CD4-positive, alpha-beta T cell treated with Interleukin-12 subunit alpha and Interleukin-12 subunit beta, for 1 hour (primary cell): Measurements from ENCODE around the gene MELK.

Experiments
- DNase-seq: peaks from one replicate; pipeline ENCODE4 v3.0.0-alpha.2; 2020

Gene MELK

GRCh38 chr9:36584620-36585460, 12.1 kb downstream of the MELK start:
- no peak for DNase-seq

- no peak for DNase-seq
These were observed 17.5 kb downstream of the MELK start for GRCh38 chr9:36590231-36590630.

GRCh38 chr9:36592801-36593583, 20.3 kb downstream of the MELK start:
- no peak for DNase-seq

GRCh38 chr9:36594213-36594612, 21.5 kb downstream of the MELK start:
- no peak for DNase-seq

- peak; percentile 22 for DNase-seq
These were observed 24.9 kb downstream of the MELK start for GRCh38 chr9:36597412-36598178.

- no peak for DNase-seq
These were observed 25.6 kb downstream of the MELK start for GRCh38 chr9:36598273-36598672.

- DNase-seq: no peak
These were observed 30.3 kb downstream of the MELK start for GRCh38 chr9:36603006-36603405.

- DNase-seq: no peak
These were observed 36.6 kb downstream of the MELK start for GRCh38 chr9:36609306-36609705.

GRCh38 chr9:36622121-36622520, 49.4 kb downstream of the MELK start:
- DNase-seq: no peak

- no peak for DNase-seq
These were observed 50.6 kb downstream of the MELK start for GRCh38 chr9:36623280-36623679.

GRCh38 chr9:36625006-36625615, 52.4 kb downstream of the MELK start:
- no peak for DNase-seq

- peak; percentile 20 for DNase-seq
These were observed 60.2 kb downstream of the MELK start for GRCh38 chr9:36632892-36633291.

GRCh38 chr9:36637491-36638270, 65.0 kb downstream of the MELK start:
- no peak for DNase-seq

- no peak for DNase-seq
These were observed 68.2 kb downstream of the MELK start for GRCh38 chr9:36640771-36641381.

GRCh38 chr9:36642817-36643216, 70.1 kb downstream of the MELK start:
- no peak for DNase-seq

GRCh38 chr9:36656842-36657241, 84.1 kb downstream of the MELK start:
- no peak for DNase-seq

GRCh38 chr9:36659500-36659899, 86.8 kb downstream of the MELK start:
- no peak for DNase-seq

GRCh38 chr9:36664806-36665205, 92.1 kb downstream of the MELK start:
- no peak for DNase-seq

GRCh38 chr9:36665387-36665786, 92.7 kb downstream of the MELK start:
- DNase-seq: no peak

- no peak for DNase-seq
These were observed 93.3 kb downstream of the MELK start for GRCh38 chr9:36665921-36666431.

GRCh38 chr9:36671561-36671960, 98.9 kb downstream of the MELK start:
- no peak for DNase-seq
